GM12864 (cell line): ENCODE results near the gene FARSA.

Source experiments
- DNase-seq: peaks from one replicate; pipeline ENCODE4 v3.0.0-alpha.2; 2011; ENCODE audit warnings: low read depth
- H3K4me3 ChIP-seq: 2 replicates; pipeline ENCODE4 v1.5.1; 2011; ENCODE audit warnings: mild to moderate bottlenecking, low read depth, low read length, control low read depth
- TF ChIP-seq, protein P1 (sequence below): IDR thresholded peaks from 2 replicates; pipeline ENCODE4 v1.5.1; 2011; ENCODE audit warnings: low read depth, mild to moderate bottlenecking, moderate library complexity, low read length, control low read depth, inconsistent platforms; ENCODE audit errors: missing control alignments

Gene FARSA

DNA sequence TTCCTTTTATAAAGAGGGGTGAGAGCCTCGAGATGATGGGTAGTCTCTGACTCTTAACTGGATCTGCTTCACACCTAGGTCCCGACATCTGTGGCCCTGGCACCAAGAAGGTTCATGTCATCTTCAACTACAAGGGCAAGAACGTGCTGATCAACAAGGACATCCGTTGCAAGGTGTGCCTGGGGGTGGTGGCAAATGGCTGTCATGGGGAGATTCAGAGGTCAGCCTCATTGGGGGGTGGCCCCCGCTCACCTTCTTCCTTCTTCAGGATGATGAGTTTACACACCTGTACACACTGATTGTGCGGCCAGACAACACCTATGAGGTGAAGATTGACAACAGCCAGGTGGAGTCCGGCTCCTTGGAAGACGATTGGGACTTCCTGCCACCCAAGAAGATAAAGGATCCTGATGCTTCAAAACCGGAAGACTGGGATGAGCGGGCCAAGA is 6.5 kb upstream of the FARSA start:
- DNase-seq = no peak
- TF ChIP-seq, protein P1, sequence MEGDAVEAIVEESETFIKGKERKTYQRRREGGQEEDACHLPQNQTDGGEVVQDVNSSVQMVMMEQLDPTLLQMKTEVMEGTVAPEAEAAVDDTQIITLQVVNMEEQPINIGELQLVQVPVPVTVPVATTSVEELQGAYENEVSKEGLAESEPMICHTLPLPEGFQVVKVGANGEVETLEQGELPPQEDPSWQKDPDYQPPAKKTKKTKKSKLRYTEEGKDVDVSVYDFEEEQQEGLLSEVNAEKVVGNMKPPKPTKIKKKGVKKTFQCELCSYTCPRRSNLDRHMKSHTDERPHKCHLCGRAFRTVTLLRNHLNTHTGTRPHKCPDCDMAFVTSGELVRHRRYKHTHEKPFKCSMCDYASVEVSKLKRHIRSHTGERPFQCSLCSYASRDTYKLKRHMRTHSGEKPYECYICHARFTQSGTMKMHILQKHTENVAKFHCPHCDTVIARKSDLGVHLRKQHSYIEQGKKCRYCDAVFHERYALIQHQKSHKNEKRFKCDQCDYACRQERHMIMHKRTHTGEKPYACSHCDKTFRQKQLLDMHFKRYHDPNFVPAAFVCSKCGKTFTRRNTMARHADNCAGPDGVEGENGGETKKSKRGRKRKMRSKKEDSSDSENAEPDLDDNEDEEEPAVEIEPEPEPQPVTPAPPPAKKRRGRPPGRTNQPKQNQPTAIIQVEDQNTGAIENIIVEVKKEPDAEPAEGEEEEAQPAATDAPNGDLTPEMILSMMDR = no peak
- H3K4me3 ChIP-seq = peak overlapping the region; percentile 81

DNA sequence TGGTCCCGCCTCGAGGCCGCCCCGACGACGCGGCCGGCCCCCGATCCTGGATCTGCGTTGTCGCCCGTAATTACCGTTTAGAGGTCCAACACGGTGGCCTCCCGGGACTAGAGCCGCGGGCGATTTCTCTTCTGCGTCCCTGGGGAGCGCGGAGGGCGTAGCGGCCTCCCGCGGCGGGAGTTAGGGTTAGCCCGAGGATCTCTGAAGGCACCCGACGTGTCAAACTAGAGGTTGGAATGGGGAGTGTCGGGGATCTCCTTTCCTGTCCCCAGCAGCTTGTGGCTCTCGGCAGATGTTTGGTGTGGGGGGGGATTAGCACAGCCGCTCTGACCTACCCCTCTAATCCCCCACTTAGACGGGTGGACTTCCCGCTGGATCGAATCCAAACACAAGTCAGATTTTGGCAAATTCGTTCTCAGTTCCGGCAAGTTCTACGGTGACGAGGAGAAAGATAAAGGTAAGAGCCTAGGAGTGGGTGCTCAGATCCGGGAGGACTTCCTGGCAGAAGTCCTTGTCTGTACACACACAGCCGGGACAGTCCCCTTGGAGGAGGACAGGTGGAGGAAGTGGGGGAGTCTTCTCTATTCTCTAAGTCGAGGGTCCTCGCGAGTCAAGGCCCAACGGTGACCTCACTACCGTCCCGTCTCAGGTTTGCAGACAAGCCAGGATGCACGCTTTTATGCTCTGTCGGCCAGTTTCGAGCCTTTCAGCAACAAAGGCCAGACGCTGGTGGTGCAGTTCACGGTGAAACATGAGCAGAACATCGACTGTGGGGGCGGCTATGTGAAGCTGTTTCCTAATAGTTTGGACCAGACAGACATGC is 5.5 kb upstream of the FARSA start:
- DNase-seq = no peak
- peak overlapping the region; percentile 81 for H3K4me3 ChIP-seq
- TF ChIP-seq, protein P1 = no peak

DNA sequence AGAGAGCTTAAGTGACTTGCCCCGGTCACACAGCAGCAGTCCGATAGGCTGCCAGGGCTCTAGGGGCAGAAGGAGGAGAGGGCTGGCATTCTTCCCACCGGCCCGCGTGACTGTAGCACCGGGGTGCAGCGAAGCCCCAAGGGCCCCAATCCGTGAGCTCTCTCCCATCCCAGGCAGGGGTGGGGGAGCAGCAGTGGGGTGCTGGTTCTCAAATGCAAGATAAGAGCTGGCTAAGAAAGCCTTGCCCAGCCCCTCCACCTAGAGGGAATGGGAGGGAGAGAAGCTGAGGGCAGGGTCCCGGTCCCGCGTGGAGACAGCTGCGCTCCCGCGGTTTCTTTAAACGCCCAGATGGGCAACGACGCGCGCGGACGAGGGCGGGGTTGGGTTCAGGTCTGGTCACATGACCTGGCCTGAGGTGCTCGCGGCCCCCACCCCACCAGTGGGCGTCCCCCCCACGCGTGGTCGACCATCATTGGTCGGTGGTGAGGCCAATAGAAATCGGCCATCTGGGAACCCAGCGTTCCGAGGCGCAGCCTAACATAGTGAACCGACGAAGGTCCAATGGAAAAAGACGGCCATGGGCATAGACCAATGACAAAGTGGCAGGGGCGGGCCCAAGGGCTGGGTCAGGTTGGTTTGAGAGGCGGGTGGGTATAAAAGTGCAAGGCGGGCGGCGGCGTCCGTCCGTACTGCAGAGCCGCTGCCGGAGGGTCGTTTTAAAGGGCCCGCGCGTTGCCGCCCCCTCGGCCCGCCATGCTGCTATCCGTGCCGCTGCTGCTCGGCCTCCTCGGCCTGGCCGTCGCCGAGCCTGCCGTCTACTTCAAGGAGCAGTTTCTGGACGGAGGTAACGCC is 4.6 kb upstream of the FARSA start, which contains the start of gene CALR:
Gene CALR (plus strand): TSS at position 683 of the 852 bp plus-strand sequence. CDS start 71 bp downstream, at position 754.
- TF ChIP-seq, protein P1 = no peak
- peak; percentile 99 for DNase-seq
- H3K4me3 ChIP-seq = peak within 1 kb of the TSS; percentile 81

DNA sequence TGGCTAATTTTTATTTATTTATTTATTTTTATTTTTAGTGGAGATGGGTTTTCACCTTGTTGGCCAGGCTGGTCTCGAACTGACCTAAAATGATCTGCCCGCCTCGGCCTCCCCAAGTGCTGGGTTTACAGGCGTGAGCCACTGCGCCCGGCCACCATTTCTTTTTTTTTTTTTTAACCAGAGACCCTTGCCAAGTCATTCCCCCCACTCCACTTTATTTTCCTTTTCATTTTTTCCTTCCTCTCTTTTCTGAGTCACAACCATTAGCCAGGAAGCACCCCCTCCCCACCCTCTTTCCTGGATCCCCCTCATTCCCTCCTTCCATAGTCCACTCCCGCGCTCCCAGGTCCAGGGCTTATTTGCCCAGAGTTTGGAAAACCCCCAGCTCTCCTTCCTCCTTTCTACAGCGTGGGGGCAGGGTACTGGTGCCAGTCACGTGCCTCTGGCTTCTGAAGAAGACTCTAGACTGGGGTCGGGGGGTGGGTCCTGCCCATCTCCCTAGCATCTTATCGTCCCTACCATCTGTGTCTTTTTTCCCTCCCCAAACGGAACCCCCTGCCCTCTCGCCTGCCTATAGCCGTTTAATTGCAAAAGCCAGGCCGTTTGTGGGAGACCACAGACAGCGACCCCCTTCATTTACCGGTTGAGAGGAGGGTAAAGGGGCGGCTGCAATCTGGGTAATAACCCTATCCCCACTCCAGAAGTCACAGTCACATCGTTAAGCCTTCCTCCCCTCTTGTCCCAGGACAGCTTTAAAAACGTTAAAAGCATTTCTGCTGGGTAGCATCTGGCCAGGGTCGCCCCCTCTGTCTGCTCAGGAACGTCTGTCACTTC is 3.8 kb upstream of the FARSA start:
- TF ChIP-seq, protein P1 = no peak
- no peak for DNase-seq

DNA sequence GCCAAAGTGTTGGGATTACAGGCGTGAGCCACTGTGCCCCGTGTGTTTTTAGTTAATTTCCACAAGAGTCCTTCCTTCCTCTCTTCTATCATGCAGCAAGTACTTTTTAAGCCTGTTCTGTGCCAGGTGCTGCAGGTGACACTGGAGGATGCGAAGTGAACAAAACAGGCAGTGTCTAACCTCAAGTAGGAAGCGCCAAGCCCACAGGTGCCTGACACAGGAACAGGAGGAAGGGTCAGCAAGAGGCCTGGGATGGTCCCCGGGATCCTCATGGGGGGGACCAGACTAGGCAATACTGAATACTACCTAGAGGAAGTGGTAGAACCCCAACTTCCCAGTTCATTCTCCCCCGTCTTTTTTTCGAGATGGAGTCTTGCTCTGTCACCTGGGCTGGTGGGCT is 3.1 kb upstream of the FARSA start:
- DNase-seq = no peak
- no peak overlapping the region for H3K4me3 ChIP-seq
- TF ChIP-seq, protein P1 = no peak

More for the DNA sequence above, 3.8 kb upstream of the FARSA start:
- peak overlapping the region; percentile 81 for H3K4me3 ChIP-seq

DNA sequence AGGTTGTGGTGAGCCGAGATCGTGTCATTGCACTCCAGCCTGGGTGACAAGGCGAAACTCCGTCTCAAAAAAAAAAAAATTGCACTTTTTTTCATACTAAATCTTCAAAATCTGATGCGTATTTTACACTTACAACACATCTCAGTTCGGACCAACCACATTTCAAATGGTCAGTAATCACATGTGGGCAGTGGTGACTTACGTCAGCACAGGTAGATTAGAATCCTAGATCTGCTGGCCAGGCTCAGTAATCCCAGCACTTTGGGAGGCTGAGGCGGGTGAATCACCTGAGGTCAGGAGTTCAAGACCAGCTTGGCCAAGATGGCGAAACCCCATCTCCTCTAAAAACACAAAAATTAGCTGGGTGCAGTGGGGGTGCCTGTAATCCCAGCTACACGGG is 1.6 kb upstream of the FARSA start:
- DNase-seq = no peak
- H3K4me3 ChIP-seq = no peak overlapping the region
- TF ChIP-seq, protein P1 = no peak
